Activated B cell treated with CpG ODN at 0.5 μM for 24 hours (primary cell): ENCODE results near the gene NUDCD3. TPM values are rescaled to one million over a fixed set of nuclear protein-coding genes. Genes with fewer than 3 reads are reported as not detected.
A peak's percentile ranks its signal among the peaks of the same experiment; 100 is the strongest.

Source experiments
- ATAC-seq: fragments of 200-7000 bp; cut with Tn5 transposase; one replicate; pipeline ENCODE4 v1.10.0; 2021; ENCODE audit warnings: low read depth, mild to moderate bottlenecking, moderate library complexity
- CTCF ChIA-PET: fragments of 350-600 bp; sonication (Branson Sonifier 250); formaldehyde crosslinking; loops from one replicate; lab custom pipeline; 2021; ENCODE audit warnings: antibody characterized with exemption; lab: Charles Lee
- POLR2A ChIA-PET: fragments of 350-600 bp; sonication (Branson Sonifier 250); formaldehyde crosslinking; loops from one replicate; lab custom pipeline; 2021; ENCODE audit warnings: antibody characterized with exemption; lab: Charles Lee
- DNase-seq: peaks from one replicate; pipeline ENCODE4 v3.0.0; 2022
- H3K27ac Mint-ChIP-seq: one replicate; pipeline ENCODE4 v1.8.0; 2020; ENCODE audit warnings: mixed read lengths
- H3K27me3 Mint-ChIP-seq: one replicate; pipeline ENCODE4 v1.8.0; 2021; ENCODE audit warnings: mixed read lengths
- H3K36me3 Mint-ChIP-seq: one replicate; pipeline ENCODE4 v1.8.0; 2021; ENCODE audit warnings: low read depth, mixed read lengths
- H3K4me1 Mint-ChIP-seq: one replicate; pipeline ENCODE4 v1.8.0; 2021; ENCODE audit warnings: mixed read lengths
- H3K4me3 Mint-ChIP-seq: one replicate; pipeline ENCODE4 v1.8.0; 2020; ENCODE audit warnings: mild to moderate bottlenecking, mixed read lengths
- H3K9me3 Mint-ChIP-seq: one replicate; pipeline ENCODE4 v1.8.0; 2020; ENCODE audit warnings: mixed read lengths
- CTCF ChIP-seq: fragments of 200-600 bp; IDR thresholded peaks from one replicate; pipeline ENCODE4 v1.8.0; 2022; ENCODE audit warnings: antibody characterized with exemption, mild to moderate bottlenecking
- intact Hi-C: fragments of 100-400 bp; cut with micrococcal nuclease; formaldehyde crosslinking; loops from one replicate; pipeline ENCODE4 v1.15.1; 2024
- total RNA-seq: library from RNA; stranded (reverse); gene quantifications from 2 replicates; pipeline ENCODE4 v1.2.3, GENCODE V29; 2022

The NUDCD3 gene
- total RNA-seq, 1 donor from 2014 or later: 85.1 TPM

- H3K27ac Mint-ChIP-seq: no peak overlapping the region
- peaks cover 5% of the 10 kb centered on the region for H3K36me3 Mint-ChIP-seq
- H3K27me3 Mint-ChIP-seq: peaks cover 8% of the 10 kb centered on the region
- DNase-seq (no peak), ATAC-seq (no peak)
- intact Hi-C loops: loop anchor here (5.0 kb wide), 2 partner anchors 478 to 502 kb away; no protein-coding TSS in a partner anchor
- no peak for TF ChIP-seq CTCF
- ChIA-PET POLR2A (interaction anchor here (1.3 kb wide), 1 partner anchor 79 kb away, joined by 3 read pairs; the partner anchor contains the start of gene DDX56), CTCF (no interaction called here)
- H3K4me1 Mint-ChIP-seq: peaks cover 8% of the 10 kb centered on the region
- H3K4me3 Mint-ChIP-seq: no peak overlapping the region
- no peaks in the 10 kb centered on the region for H3K9me3 Mint-ChIP-seq
Measured at GRCh38 chr7:44494960-44495359, 4.5 kb upstream of the NUDCD3 start.

GRCh38 chr7:44491229-44491628 lies 771 bp upstream of the NUDCD3 start:
- H3K27me3 Mint-ChIP-seq: peaks cover 5% of the 10 kb centered on the region
- peak overlapping the region; percentile 90 for H3K4me3 Mint-ChIP-seq
- peak overlapping the region; percentile 97 for H3K27ac Mint-ChIP-seq
- intact Hi-C loops: loop anchor here (2.0 to 5.0 kb wide), 6 partner anchors 74 to 1278 kb away; partner anchors contain the start of gene YKT6
- CTCF ChIA-PET: interaction anchor here (1.1 to 1.9 kb wide), 3 partner anchors 74 to 90 kb away, joined by 3 to 5 read pairs (median 3); no protein-coding TSS in a partner anchor
- H3K36me3 Mint-ChIP-seq: peaks cover 19% of the 10 kb centered on the region
- POLR2A ChIA-PET: interaction anchor here (0.9 to 3.3 kb wide), 8 partner anchors 73 to 620 kb away, joined by 3 to 21 read pairs (median 5); partner anchors contain the start of genes DBNL, DDX56, H2AZ2 and TBRG4
- TF ChIP-seq CTCF: no peak
- DNase-seq (no peak), ATAC-seq (no peak)
- peaks cover 40% of the 10 kb centered on the region for H3K4me1 Mint-ChIP-seq
- H3K9me3 Mint-ChIP-seq: no peaks in the 10 kb centered on the region

GRCh38 chr7:44489955-44490350 lies 505 bp downstream of the NUDCD3 start:
- no peak for TF ChIP-seq CTCF
- no peak for DNase-seq
- intact Hi-C loops: loop anchor here (1.0 to 5.0 kb wide), 12 partner anchors 75 to 1279 kb away; partner anchors contain the start of genes H2AZ2, OGDH, POLM and PPIA
- peaks cover 51% of the 10 kb centered on the region for H3K4me1 Mint-ChIP-seq
- H3K4me3 Mint-ChIP-seq: peak overlapping the region; percentile 90
- H3K9me3 Mint-ChIP-seq: no peaks in the 10 kb centered on the region
- peak; percentile 18 for ATAC-seq
- ChIA-PET CTCF (interaction anchor here (0.9 to 1.9 kb wide), 5 partner anchors 12 to 417 kb away, joined by 3 to 5 read pairs (median 3); no protein-coding TSS in a partner anchor), POLR2A (interaction anchor here (0.7 to 3.3 kb wide), 12 partner anchors 10 to 445 kb away, joined by 3 to 21 read pairs (median 4); partner anchors contain the start of genes DBNL, DDX56, H2AZ2 and OGDH)
- H3K36me3 Mint-ChIP-seq: peaks cover 27% of the 10 kb centered on the region
- peak overlapping the region; percentile 97 for H3K27ac Mint-ChIP-seq
- peaks cover 5% of the 10 kb centered on the region for H3K27me3 Mint-ChIP-seq

- peaks cover 56% of the 10 kb centered on the region for H3K4me1 Mint-ChIP-seq
- POLR2A ChIA-PET: interaction anchor here (0.7 to 3.3 kb wide), 2 partner anchors 85 to 313 kb away, joined by 3 to 21 read pairs; partner anchors contain the start of gene DDX56
- H3K9me3 Mint-ChIP-seq: peaks cover under 1% of the 10 kb centered on the region
Measured at GRCh38 chr7:44488955-44489354, 1.5 kb downstream of the NUDCD3 start.

More at GRCh38 chr7:44488955-44489354, 1.5 kb downstream of the NUDCD3 start:
- no peak for ATAC-seq
- DNase-seq: no peak
- Mint-ChIP-seq H3K27me3 (no peaks in the 10 kb centered on the region), H3K4me3 (peak overlapping the region; percentile 90), H3K36me3 (peaks cover 36% of the 10 kb centered on the region), H3K27ac (no peak overlapping the region)
- TF ChIP-seq CTCF: no peak
- intact Hi-C loops: no loop called here
- CTCF ChIA-PET: interaction anchor here (1.2 kb wide), 1 partner anchor 11 kb away, joined by 3 read pairs; no protein-coding TSS in a partner anchor
